GM21717 (cell line): ENCODE results near the gene SALL2.
A peak's percentile ranks its signal among the peaks of the same experiment; 100 is the strongest.

Source experiments
- ATAC-seq: cut with Tn5 transposase; IDR thresholded peaks from one replicate; pipeline ENCODE4 v1.9.1; 2021; ENCODE audit warnings: mild to moderate bottlenecking, moderate library complexity; ENCODE audit not compliant: unreplicated experiment

The SALL2 gene

DNA sequence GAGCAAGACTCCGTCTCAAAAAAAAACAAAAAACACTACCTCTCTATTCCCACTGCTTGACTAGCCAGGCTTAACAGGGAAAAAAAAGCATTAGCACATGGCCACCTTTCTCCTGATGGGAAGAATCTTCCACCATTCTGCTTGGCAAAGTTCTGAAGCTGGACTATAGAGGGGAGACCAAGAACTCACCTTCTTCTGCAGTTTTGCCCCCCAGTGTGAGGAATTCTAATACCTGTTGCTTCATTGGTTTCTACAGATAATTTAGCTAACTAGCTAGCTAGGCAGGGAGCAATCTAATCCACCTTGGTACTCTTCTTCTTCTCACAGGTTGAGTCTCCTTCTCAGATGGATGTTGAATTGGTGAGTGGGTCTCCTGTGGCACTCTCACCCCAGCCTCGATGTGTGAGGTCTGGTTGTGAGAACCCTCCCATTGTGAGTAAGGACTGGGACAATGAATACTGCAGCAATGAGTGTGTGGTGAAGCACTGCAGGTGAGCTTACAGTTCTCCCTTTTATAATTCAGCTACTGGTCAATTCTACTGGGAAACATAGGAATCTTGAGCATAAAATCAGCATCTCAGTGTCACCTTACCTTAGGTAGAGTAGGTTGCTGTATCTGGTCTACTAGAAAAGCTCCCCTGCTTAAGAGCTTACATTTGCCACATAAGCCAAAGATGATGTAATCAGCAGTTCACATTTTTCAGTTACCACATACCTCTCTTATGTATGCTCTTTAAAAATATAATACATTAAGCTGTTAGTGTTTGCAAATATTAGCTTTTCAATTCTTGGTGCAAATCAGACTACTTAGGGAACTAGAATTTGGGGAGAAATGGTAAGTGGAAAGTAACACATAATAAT is 31.0 kb downstream of the SALL2 start:
- no peak for ATAC-seq

DNA sequence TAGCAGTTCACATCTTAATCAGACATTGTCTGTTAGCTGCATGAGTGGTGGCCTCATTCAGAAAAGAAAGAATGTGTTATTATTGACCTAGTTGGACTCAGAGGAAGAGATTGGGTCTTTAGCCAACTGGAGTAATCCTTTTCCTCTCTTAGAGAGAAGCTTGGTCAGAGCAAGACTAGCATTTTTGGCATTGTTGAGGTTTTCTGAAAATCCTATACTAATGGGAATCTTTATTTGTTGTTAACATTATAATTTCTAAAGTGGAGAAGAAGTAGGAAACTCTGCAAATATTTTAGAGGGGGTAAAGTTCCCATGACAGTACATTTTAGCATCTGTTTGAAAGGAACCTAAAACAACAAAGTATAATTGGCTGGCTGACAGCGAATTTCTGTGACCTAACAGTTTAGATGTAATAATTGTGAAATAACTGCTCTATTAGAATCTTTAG is 39.5 kb downstream of the SALL2 start:
- no peak for ATAC-seq

DNA sequence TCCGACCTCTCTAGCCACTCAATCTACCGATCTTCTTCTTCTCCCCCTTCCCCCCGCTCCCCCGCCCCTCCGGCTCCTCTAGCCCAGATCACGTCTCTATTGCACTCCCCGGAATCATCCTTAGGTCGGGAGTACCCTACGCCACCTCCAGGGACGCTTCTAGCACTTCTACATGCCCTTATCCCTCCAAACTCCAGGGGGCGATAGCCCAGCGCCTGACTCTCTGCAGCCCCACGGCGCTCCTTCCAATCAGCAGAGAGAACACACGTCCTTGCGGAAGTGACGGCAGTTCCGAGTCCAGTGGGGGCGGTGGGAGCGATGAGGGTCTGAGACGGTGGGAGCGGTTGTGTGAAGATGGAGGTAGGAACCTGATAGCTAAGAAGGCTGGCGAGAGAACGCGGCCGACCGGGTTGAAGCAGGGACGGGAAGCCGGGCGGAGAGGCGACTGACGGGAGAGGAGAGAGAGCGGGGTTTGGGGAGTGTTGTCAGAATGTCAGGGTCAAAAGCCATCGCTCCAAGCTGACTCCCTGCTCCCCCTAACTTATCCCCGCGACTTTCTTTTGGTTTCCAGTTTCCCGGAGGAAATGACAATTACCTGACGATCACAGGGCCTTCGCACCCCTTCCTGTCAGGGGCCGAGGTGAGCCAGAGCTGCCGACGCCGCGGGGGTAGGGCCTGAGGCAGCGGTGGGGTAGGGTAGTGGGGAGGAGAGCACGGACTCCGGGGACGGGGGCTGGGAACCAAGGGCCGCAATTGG is 49.0 kb downstream of the SALL2 start, which contains the start of the genes RAB2B and TOX4:
TSS of gene RAB2B (minus strand) at position 35 of the 757 bp plus-strand sequence. CDS start 87 bp downstream, outside the sequence.
TSS of gene TOX4 (plus strand) at position 271 of the 757 bp plus-strand sequence. CDS start at position 355, 84 bp downstream.
- peak; percentile 98 for ATAC-seq

DNA sequence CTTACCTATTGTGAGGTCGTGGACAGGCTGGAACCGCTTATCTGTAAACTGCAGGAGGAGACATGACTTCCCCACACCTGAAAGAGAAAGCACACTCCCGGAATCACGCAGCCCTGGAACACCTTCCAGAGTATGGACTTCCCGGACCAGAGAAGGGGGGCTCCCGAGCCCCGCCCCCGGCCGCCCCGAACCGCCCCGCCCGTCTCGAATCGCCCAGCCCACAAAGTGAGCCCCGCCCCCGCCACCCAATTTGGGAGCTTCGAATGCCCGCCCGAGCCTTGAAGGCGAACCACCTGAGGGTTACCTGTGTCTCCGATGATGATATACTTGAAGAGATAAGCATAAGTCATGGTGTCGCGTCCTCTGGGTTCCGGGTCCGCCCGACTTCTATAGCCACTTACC is 49.6 kb downstream of the SALL2 start:
- no peak for ATAC-seq

DNA sequence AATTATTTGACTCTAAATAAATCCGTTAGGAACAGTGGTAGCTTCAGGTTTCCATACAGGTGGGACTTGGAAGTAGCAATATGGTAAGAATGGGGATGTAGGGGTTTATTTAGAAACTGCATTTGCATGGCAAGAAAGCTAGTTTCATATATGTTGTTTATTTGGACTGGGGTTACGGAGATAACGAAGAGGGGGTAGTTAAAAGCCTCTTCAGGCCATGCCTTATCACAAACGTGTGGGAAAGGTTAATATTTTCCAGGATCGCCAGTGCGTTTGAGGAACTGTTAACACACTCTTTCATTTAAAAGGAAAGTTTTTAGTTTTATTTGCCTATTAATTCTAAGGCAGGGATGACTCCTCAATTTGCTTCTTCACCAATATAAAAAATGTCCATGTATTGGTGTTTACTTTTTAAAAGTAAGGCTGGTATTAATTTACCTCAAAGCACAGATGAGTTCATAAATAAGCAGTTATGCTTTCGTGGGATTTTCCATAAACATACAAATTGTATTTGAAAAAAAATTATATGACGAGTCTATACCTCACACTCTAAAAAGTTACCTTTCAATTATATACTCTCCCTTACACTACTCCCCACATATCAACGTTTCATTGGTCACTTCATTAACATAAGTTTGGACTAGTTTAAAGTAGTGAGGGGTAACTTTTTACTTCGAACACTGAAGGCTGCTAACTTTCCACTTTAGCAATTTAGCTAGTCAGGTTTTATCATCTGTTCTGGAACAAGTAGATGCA is 50.2 kb downstream of the SALL2 start:
- no peak for ATAC-seq
